ENCODE measurements around the gene ERN2.
"Not testable (repeated sequence)": the region's sequence is repeated elsewhere in the genome, so short reads cannot be mapped to it uniquely, and the experiment has no call there.

ERN2 gene

DNA sequence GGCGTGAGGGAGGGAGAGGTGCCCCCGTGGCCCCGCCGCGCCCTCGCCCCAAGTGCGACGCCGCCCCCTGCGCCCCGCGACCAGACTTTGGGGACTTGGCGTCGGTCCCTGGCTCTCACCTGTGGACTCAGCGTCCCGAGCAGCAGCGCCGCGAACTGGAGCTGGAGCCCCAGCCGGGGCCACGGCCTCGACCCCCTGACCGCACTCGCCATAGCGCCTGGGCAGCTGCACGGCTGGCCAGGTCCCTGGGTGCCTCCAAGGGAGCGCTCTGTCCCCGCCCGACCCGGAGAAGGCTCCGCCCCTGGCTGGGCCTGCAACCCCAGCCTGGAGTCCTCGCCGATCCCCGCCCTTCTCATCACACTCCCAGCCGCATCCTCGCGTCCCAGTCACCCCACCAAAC is at the start of gene ERN2:
Gene ERN2, minus strand, starts transcription at position 247 of the 400 bp plus-strand sequence. Its CDS starts 35 bp downstream, at position 212.
- DNase-seq: no peak

DNA sequence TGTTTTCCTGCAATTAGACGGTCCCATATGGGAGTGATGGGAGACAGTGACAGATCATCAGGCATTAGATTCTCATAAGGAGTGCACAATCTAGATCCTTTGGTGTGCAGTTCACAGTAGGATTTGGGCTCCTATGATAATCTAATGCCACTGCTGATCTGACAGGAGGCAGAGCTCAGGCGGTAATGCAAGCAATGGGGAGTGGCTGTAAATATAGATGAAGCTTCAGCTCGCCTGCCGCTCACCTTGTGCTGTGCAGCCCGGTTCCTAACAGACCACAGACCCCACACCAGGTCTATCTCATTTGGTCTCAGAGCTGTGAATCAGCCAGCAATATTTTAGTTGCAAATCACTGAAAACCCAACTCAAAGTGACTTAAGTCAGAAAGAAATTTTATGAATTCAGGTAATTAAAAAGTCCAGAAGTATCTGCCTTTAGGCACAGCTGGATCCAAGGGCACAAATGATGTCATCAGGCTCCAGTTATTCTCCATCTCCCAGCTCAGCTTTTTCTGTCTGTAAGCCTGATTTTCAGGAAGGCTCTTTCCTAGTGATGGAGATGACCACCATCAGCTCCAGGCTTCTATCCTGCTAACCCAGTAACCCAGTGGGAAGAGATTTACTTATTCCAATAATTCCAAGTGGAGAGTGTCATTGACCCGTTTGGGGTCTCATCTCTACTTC is 45.1 kb upstream of the ERN2 start:
- no peak for DNase-seq

- no peak for DNase-seq
Measured at GRCh38 chr16:23757116-23757515, 44.1 kb upstream of the ERN2 start.

DNA sequence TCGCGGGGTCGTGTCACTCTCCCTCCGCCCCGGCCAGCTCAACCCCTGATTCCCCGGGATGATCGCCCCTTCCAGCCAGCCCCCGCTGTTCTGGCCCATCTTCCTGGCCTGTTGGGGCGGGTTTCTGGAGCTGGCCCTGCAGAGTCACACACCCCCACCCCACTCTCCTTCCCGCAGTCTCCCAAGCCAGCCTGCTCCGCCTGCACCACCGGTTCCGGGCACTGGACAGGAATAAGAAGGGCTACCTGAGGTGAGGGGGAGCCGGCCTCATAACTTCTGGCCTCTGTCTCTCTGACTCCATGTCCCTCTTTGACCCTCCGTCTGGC is 42.4 kb upstream of the ERN2 start:
- DNase-seq: no peak

- no peak for DNase-seq
Measured at GRCh38 chr16:23754594-23755483, 41.8 kb upstream of the ERN2 start, which contains the start of gene CHP2. CHP2 (plus strand) TSS chr16:23755026; CDS start chr16:23755050, 24 bp downstream.

GRCh38 chr16:23753908-23754593 is 41.0 kb upstream of the ERN2 start:
- DNase-seq: no peak

DNA sequence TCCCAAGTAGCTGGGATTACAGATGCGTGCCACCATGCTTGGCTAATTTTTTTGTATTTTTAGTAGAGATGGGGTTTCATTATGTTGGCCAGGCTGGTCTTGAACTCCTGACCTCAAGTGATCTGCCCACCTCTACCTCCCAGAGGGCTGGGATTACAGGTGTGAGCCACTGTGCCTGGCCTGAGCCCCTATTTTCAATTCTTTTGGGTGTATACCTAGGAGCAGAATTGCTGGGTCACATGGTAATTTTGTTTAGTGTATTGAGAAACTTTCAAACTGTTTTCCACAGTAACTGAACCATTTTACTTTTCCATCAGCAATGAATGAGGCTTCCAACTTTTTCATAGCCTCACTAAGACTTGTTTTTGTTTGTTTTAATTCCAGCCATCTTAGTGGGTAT is 38.0 kb upstream of the ERN2 start:
- not testable (repeated sequence) for DNase-seq

GRCh38 chr16:23748630-23749029 is 35.6 kb upstream of the ERN2 start:
- no peak for DNase-seq

- DNase-seq: no peak
Measured at GRCh38 chr16:23745263-23745662, 32.2 kb upstream of the ERN2 start.

DNA sequence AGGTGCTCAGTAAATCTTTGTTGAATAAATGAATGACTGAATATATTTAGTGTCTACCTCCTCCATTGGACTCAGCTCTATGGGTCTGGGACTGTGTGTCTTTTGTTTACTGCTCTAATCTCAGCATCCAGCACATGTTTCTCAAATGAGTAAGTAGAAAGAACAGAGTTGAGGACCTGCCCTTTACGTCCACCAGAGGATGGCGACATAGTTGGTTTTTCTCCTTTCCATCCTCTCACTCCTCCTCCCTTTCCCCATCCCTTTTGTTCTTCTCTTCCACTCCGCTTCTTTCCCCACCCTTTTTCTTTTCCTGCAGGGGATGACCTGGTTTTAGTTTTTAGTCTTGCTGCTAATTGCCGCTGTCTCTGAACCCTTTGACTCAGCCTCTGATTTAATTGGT is 29.7 kb upstream of the ERN2 start:
- no peak for DNase-seq

- no peak for DNase-seq
Measured at GRCh38 chr16:23741675-23742303, 28.8 kb upstream of the ERN2 start.

DNA sequence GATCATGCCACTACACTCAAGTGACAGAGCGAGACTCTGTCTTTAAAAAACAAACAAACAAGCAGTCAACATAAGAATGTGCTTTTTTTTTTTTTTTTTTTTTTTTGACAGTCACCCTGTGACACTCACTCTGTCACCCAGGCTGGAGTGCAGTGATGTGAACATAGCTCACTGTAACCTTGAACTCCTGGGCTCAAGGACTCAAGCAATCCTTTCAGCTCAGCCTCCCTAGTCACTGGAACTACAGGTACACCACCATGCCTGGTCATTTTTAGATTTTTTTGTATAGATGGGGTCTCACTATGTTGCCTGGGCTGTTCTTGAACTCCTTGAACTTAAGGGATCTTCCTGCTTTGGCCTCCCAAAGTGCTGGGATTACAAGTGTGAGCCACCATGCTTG is 26.5 kb upstream of the ERN2 start:
- no peak for DNase-seq

GRCh38 chr16:23737423-23738028 is 24.5 kb upstream of the ERN2 start:
- not testable (repeated sequence) for DNase-seq

DNA sequence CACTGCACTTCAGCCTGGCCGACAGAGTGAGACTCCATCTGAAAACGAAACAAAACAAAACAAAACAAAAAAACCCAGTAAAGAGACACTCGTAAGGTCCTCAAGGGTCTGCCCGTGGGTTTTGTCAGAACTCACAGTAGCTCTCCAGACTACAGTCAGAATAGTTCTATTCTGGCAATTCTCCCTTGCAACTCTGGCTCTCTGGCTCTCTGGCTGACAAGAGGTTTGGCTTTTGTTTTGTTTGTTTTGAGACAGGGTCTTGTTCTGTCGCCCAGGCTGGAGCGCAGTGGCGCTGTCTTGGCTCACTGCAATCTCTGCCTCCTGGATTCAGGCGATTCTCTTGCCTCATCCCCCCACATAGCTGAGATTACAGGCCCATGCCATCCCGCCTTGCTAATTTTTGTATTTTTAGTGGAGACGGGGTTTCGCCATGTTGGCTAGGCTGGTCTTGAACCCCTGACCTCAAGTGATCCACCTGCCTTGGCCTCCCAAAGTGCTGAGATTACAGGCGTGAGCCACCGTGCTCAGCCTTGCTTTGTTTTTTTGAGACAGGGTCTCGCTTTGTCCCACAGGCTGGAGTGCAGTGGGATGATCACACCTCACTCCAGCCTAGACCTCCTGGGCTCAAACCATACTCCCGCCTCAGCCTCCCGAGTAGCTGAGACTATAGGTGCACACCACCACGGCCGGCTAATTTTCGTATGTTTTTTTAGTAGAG is 21.3 kb upstream of the ERN2 start:
- DNase-seq: no peak

DNA sequence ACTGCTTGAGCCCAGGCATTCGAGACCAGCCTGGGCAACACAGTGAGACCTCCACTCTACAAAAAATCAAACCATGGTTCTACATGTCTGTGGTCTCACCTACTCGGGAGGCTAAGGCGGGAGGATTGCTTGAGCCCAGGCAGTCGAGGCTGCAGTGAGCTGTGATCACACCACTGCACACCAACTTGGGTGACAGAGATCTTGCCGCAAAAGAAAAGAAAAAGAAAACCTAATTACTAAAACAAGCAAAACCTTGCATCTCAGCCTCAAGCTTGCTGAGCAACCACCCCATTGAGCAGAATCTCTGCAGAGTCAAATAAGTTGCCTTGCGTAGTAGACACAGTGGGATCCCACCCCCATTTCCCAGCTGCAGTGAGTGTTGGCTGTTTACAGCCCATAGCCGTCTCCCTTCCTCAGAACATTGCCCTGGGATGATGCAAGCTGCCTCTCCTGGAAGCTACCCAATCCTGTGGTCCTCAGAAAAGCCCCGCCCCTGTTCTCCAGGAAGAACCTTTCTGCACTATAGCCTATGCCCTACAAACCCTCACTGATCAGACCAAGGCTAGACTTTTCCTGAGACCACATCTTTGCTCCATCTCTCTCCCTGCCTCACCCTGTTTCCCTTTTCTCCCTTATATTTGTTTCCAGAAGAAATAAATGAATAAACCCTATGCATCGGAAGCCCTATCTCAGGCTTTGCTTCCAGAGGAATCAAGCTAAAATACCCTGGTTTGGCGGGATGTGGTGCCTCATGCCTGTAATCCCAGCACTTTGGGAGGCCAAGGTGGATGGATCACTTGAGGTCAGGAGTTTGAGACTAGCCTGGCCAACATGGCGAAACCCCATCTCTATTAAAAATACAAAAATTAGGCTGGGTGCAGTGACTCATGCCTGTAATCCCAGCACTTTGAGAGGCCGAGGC is 16.7 kb upstream of the ERN2 start:
- DNase-seq: no peak

GRCh38 chr16:23728112-23728477 is 15.1 kb upstream of the ERN2 start:
- DNase-seq: no peak

DNA sequence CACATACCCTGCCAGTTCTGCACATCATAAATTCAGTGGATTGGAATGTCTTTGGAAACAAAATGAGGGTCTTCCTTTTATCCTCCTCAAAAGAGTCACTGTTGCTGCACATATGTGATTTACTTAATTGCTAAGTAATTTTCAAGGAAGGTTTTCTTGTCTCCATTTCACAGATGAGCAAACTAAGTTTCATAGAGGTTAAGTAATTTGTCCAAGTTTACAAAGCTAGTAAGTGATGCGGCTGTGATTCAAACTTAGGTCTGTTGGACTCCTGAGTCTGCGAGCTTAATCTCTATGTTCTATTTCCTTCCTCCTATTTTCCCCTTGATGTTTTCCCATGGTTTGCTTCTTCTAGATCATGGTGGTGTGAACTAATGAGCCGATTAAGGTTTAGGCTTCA is 13.7 kb upstream of the ERN2 start:
- no peak for DNase-seq

- no peak for DNase-seq
Measured at GRCh38 chr16:23724785-23725131, 11.7 kb upstream of the ERN2 start.

DNA sequence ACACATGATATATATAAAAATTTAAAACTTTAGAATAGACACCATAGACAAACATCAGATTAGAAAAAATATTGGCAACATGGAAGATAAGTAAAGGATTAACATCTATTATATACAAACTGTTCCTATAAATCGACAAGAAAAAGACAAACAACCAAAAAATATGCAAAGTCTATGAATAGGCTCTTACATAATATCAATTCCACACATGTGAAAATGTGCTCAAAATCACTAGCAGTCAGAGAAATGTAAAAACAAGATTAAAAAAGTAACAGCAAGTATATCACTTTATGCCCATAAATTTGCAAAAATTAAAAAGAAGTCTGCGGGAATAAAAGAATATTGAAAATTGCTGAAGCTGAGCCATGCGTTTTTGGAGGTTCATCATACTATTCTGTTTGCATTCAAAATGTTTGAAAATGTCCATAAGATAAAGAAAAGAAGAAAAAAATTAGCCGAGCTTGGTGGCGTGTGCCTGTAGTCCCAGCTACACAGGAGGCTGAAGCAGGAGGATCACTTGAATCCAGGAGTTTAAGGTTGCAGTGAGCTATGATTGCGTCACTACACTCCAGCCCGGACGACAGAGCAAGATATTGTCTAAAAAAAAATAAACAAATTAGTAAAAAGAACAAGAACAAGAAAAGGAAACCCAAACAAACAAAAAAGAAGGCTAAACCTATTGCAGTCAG is 11.2 kb upstream of the ERN2 start:
- DNase-seq: no peak

DNA sequence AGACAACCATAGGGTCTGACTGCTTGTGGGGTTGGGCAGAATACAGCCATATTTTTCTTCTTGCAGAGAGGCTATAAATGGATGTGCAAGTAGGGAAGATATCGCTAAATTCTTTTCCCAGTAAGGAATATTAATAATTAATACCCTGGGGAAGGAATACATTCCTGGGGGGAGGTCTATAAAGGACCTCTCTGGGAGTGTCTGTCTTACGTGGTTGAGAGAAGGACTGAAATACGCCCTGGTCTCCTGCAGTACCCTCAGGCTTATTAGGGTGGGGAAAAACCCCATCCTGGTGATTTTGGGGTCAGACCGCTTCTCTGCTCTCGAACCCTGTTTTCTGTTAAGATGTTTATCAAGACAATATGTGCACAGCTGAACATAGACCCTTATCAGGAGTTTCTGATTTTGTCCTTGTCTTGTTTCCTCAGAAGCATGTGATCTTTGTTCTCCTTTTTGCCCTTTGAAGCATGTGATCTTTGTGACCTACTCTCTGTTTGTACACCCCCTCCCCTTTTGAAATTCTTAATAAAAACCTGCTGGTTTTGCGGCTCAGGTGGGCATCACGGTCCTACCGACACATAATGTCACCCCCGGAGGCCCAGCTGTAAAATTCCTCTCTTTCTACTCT is 9.7 kb upstream of the ERN2 start:
- not testable (repeated sequence) for DNase-seq
